Astrocyte of the spinal cord (primary cell): ENCODE results near the gene OR10C1.

Experiments
- DNase-seq: peaks from one replicate; pipeline ENCODE4 v3.0.0; 2011; ENCODE audit warnings: low read depth, low spot score
- H3K4me3 ChIP-seq: 2 replicates; pipeline ENCODE4 v1.5.1; 2011; ENCODE audit warnings: low read depth, mild to moderate bottlenecking, low read length, moderate library complexity
- CTCF ChIP-seq: IDR thresholded peaks from 2 replicates; pipeline ENCODE4 v1.5.1; 2012; ENCODE audit warnings: low read depth, mild to moderate bottlenecking, low read length, inconsistent platforms
- in situ Hi-C: cut with HindIII; loops from 2 replicates; pipeline ENCODE4 v1.10.0; 2017; ENCODE audit warnings: low sequenced_read_pairs

OR10C1 gene

DNA sequence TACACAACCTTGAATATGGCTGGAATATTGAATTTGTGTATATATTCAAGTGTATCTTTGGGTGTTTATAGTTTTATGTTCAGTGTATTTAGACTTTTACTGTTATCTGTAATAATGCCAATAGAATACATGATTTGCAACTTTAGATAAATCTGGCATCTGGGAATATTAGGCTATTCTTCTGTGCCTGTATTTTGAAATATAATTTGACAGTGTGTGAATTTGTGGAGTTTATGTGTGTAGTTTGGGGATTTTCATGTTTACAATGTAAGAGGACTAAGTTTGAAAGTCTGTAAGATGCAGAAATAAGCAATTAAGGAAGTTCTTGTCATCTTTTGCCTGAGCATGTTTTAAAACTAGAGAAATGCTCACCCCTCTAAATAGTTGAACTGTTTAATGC is at the start of gene OR10C1:
Gene OR10C1, plus strand, starts transcription at position 301 of the 400 bp plus-strand sequence. CDS start 710 bp downstream, outside the sequence.
- no peak for DNase-seq
- no peak within 1 kb of the TSS for H3K4me3 ChIP-seq
- in situ Hi-C loops, result no loop called here
- no peak for TF ChIP-seq CTCF

GRCh38 chr6:29395331-29395730 is 43.8 kb upstream of the OR10C1 start, which contains the start of gene OR12D2:
Gene OR12D2 (plus strand): TSS chr6:29395631. CDS start chr6:29396700, 1,069 bp downstream.
- no peak within 1 kb of the TSS for H3K4me3 ChIP-seq
- no peak for TF ChIP-seq CTCF
- in situ Hi-C loops, result no loop called here

DNA sequence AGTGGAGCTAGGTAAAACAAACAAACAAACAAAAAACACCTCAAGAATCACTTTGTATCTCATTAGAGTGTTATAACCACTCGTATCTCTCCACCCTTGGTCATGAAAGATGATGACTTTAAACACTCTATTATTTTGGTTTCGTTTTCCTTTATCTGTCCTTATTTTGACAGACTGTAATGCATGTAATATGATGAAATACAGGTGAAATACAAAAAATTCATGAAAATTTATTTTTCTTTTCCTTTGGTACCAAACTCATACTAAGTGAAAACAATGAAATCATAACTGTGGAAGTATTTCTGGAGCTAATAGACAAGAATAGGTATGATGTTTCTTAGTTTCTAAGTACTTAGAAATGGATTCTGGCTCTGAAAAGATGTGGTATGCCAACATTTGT is 39.6 kb upstream of the OR10C1 start:
- no peak overlapping the region for H3K4me3 ChIP-seq
- TF ChIP-seq CTCF, result no peak
- in situ Hi-C loops, result no loop called here
- DNase-seq, result no peak

More at GRCh38 chr6:29395331-29395730, 43.8 kb upstream of the OR10C1 start, which contains the start of gene OR12D2:
- DNase-seq, result no peak

DNA sequence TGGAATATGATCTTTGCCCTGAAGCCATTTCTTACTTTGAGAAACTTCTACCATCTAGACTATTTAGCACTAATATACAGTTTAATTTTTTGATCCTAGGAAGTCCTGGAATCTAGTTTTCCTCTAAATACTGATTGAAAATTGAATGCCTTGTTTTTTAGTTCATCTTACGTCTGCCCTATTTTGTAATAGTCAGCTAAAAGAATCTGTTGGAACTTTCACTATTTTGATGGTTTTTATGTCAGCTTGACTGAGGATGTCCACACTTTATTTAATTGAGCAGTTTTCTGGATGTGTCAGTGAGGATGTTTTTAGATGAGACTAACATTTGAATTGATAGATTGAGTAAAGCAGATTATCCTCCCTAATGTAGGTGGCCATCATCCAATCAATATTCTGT is 35.3 kb upstream of the OR10C1 start:
- no peak for TF ChIP-seq CTCF
- in situ Hi-C loops, result no loop called here
- no peak overlapping the region for H3K4me3 ChIP-seq
- no peak for DNase-seq

GRCh38 chr6:29414588-29414987 is 24.5 kb upstream of the OR10C1 start, which contains the start of gene OR12D1:
Gene OR12D1 (plus strand): TSS chr6:29414928.
- H3K4me3 ChIP-seq, result no peak within 1 kb of the TSS
- DNase-seq, result no peak
- peak; percentile 4 for TF ChIP-seq CTCF
- in situ Hi-C loops, result no loop called here

GRCh38 chr6:29419516-29419915 is 19.6 kb upstream of the OR10C1 start:
- TF ChIP-seq CTCF, result no peak
- H3K4me3 ChIP-seq, result no peak overlapping the region
- in situ Hi-C loops, result no loop called here
- DNase-seq, result no peak

- TF ChIP-seq CTCF, result no peak
- no peak overlapping the region for H3K4me3 ChIP-seq
- in situ Hi-C loops, result no loop called here
- DNase-seq, result no peak
Measured at GRCh38 chr6:29424168-29424567, 14.9 kb upstream of the OR10C1 start.
